ENCODE data around the gene PCK1. TPM values are rescaled to one million over a fixed set of nuclear protein-coding genes. Genes with fewer than 3 reads are reported as not detected.

PCK1 gene
- total RNA-seq, 1 donor from 2014 or later: 7.7 TPM

DNA sequence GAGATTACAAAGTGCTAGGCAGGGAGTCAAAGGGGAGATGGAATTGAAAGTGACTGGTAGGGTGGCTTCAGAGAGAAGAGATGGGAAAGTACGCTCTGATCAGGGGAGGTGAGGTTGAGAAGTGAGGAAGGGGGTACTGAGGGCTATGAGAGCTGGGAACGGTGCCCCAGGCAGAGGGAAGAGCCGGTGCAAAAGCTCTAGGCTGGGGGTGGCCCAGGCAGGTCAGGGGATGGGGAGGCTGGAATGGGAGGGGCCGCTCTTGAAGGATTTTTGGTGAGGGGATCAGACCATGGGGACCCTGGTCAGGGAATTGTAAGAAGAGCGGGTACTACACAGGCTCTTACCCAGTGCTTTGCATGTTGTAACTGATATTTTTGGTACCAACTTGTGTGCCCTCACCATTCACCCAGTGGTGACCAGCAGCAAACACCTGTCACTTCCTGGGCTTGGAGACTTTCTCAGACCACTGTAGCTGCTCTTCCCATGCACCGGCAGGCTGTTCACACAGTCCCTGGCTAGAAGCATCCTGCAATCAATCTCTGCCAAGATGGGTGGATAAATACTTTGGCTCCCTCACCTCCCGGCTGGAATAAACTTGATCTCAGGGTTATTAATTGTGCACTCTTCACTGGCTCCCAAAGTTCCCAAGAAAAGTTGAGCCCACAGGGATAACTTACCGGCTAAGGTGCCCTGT, 24.0 kb downstream of the PCK1 start:
- Histone ChIP-seq H3K36me3 (no peaks in the 10 kb centered on the region), H3K27ac (no peak overlapping the region), H3K4me3 (no peak overlapping the region), H3K27me3 (no peaks in the 10 kb centered on the region), H3K4me1 (peaks cover 0 to 23% of the 10 kb centered on the region in 2 donors), H3K9me3 (no peaks in the 10 kb centered on the region)
- TF ChIP-seq, protein P1, sequence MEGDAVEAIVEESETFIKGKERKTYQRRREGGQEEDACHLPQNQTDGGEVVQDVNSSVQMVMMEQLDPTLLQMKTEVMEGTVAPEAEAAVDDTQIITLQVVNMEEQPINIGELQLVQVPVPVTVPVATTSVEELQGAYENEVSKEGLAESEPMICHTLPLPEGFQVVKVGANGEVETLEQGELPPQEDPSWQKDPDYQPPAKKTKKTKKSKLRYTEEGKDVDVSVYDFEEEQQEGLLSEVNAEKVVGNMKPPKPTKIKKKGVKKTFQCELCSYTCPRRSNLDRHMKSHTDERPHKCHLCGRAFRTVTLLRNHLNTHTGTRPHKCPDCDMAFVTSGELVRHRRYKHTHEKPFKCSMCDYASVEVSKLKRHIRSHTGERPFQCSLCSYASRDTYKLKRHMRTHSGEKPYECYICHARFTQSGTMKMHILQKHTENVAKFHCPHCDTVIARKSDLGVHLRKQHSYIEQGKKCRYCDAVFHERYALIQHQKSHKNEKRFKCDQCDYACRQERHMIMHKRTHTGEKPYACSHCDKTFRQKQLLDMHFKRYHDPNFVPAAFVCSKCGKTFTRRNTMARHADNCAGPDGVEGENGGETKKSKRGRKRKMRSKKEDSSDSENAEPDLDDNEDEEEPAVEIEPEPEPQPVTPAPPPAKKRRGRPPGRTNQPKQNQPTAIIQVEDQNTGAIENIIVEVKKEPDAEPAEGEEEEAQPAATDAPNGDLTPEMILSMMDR (IDR thresholded peaks at IDR 0.05): no peak
- no peak for DNase-seq (ENCODE audit: low spot score in 2 of 2)
- intact Hi-C loops (cut with DNase I): loop anchor here (5.0 kb wide), 1 partner anchor 193 kb away; the partner anchor contains the start of gene RBM38

DNA sequence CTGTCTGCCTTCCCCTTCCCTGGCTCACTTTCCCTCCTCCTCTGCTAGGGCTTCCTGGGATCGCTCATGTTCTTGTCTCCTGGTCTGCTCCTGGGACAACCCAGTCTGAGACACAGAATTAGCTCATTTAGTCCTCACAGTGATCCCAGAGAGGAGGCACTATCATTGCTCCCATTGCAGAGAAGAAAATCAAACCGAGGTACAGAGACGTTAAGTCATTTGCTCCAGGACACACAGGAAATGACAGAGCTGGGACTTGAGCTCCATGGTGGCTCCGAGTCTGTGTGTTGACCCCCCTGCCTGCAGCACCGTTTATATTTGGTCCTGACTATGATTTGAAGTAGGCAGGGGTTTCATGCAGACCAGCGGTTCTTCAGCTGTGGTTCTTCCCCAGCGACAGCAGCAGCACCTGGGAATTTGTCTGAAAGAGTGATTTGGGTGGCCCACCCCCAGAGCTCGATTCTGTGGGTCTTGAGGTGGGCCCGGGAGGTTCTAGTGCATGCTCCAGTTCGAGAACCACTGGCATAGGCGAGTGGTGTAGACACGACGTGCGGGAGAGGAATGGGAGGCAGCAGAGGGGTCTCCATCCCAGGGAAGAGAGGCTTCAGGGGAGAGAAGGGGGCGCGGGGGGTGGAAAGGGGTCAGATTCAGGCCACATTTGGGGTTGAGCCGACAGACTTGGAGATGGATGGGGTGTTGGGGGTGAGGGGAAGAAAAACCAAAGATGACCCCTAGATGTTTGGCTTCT, 24.7 kb downstream of the PCK1 start:
- H3K4me1 ChIP-seq: peaks cover 0 to 23% of the 10 kb centered on the region in 2 donors
- intact Hi-C loops (cut with DNase I): no loop called here
- TF ChIP-seq, protein P1 (IDR thresholded peaks at IDR 0.05): no peak
- H3K27ac ChIP-seq: no peak overlapping the region
- no peaks in the 10 kb centered on the region for H3K36me3 ChIP-seq
- H3K9me3 ChIP-seq: no peaks in the 10 kb centered on the region
- H3K4me3 ChIP-seq: no peak overlapping the region
- no peaks in the 10 kb centered on the region for H3K27me3 ChIP-seq
- no peak for DNase-seq (ENCODE audit: low spot score in 2 of 2)

DNA sequence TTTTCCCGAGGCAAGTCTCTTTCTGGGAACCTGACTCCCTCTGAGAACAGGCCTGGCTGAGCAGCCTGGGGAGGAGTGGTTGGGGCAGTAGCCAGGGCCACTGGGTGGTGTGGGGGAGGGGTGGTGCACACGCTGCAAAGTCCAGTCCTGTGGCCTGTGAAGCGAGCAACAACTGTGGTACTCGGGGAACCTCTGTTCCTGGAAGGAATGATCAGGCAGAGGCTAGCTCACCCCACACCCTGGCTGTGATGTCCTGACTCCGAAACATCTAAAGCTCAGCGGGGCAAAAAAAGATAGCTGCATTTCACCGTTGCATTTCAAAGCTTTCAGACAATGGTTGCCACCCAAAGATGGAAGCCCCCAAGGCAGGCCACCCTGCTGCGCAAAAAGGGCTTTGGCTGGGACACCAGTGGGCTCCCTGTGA, 25.5 kb downstream of the PCK1 start:
- no peak overlapping the region for H3K4me3 ChIP-seq
- H3K27ac ChIP-seq: no peak overlapping the region
- H3K27me3 ChIP-seq: no peaks in the 10 kb centered on the region
- no peaks in the 10 kb centered on the region for H3K36me3 ChIP-seq
- peaks cover 0 to 19% of the 10 kb centered on the region in 2 donors for H3K4me1 ChIP-seq
- TF ChIP-seq, protein P1 (IDR thresholded peaks at IDR 0.05): no peak
- no peak for DNase-seq (ENCODE audit: low spot score in 2 of 2)
- no peaks in the 10 kb centered on the region for H3K9me3 ChIP-seq
- intact Hi-C loops (cut with DNase I): no loop called here

DNA sequence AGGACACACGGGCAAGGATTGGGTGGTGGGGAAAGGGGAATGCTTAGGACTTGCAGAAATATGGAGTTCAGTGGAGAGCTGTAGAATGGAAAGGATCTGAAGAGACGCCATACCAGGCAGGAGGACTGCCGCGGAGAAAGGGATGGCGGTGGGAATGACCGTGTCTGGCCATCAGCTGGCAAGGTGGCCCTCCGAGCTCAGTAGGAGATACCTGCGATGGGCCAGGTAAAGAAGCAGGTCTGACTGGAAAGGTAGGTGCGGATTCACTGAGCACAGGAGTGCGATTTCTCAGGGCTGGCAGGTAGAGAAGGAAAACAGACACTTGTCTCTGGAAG, 26.0 kb downstream of the PCK1 start:
- intact Hi-C loops (cut with DNase I): no loop called here
- TF ChIP-seq, protein P1 (IDR thresholded peaks at IDR 0.05): no peak

DNA sequence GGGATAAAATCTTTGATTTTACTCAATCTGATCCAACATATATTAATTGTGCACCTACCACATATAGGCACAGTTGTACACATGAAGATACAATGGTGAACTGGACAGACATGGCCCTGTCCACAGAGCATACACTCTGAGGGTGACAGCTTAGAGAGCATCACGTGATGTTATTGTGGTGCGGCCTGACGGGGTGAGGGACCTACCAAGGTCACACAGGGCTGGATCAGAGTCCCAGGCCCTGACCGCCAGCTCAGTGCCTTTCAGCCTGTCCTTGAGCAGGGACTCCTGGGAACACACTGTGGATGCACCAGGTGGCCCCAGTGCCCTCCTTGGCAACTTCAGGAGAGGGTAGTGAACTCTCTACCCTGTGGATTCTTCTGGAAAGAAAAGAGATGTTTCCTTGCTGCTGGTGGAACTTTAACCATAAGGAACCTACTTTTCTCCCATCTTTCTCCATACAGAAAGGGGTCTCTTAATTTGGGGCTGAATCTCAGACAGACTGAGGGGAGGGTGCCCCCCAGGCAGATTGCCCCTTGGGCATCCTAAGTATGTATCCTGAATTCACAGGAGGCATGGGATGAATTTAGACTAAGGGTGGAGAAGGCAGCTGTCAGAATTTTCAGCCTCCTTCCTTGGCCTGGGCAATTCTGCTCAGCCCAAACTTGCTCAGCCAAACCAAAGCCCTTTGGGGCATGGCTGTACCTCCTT, 26.5 kb downstream of the PCK1 start:
- Histone ChIP-seq H3K4me1 (peaks cover 0 to 8% of the 10 kb centered on the region in 2 donors), H3K36me3 (no peaks in the 10 kb centered on the region), H3K27me3 (no peaks in the 10 kb centered on the region), H3K27ac (no peak overlapping the region), H3K4me3 (no peak overlapping the region), H3K9me3 (no peaks in the 10 kb centered on the region)
- intact Hi-C loops (cut with DNase I): no loop called here
- DNase-seq (ENCODE audit: low spot score in 2 of 2): no peak
- TF ChIP-seq, protein P1 (IDR thresholded peaks at IDR 0.05): no peak

More for the DNA sequence above, 26.0 kb downstream of the PCK1 start:
- Histone ChIP-seq H3K27me3 (no peaks in the 10 kb centered on the region), H3K4me1 (peaks cover 0 to 13% of the 10 kb centered on the region in 2 donors), H3K27ac (no peak overlapping the region), H3K36me3 (no peaks in the 10 kb centered on the region), H3K4me3 (no peak overlapping the region), H3K9me3 (no peaks in the 10 kb centered on the region)
- DNase-seq (ENCODE audit: low spot score in 2 of 2): no peak
